NT2/D1 (cell line): Measurements from ENCODE around the gene GEMIN8.

ENCODE experiments used
- YY1 ChIP-seq: IDR thresholded peaks from 2 replicates; pipeline ENCODE4 v1.6.1; 2011; ENCODE audit not compliant: insufficient read length, insufficient read depth
- ZNF274 ChIP-seq: IDR thresholded peaks from 2 replicates; pipeline ENCODE4 v1.6.1; 2011; ENCODE audit warnings: mild to moderate bottlenecking, low read depth, low read length

DNA sequence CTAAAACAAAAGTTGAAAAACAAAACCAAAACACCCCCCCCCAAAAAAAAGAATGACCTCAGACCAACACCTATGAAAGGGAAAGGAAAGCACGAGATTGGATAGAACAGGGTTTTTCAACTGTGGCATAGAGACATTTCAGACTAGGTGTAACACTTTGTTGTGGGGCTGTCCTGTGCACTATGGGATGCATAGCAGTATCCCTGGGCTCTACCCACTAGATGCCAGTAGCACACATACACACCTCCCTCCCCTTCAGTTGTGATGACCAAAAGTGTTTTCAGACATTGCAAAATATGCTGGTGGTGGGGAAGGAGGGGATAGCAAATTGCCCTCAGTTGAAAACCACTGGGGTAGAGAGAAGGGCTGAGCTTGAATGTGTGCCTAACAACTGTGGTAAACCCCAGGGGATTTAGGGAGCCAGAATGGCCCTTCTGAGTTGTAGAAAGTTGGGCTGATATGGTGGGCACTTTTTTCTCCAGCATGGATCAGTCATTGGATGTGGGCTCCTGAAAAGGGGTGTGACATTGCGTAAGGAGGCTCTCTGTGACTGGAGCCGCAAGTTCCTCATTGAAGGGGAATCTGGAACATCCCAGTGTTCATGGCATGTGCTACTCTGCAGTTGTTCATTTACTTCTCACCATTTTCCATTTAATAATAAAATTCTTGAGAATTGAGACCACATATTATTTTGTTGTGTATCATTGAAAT is 8.8 kb upstream of the GEMIN8 start:
- TF ChIP-seq YY1 (no peak), ZNF274 (no peak)
